Stimulated activated CD4-positive, alpha-beta T cell treated with anti-CD3 and anti-CD28 coated beads, Interleukin-2, amount 100 ng/mL, for 24 hours (primary cell): ENCODE measurements around the gene ENHO.

Experiments
- DNase-seq, 2 donors: peaks; one replicate each; pipeline ENCODE4 v3.0.0-alpha.2; 2020

ENHO gene

DNA sequence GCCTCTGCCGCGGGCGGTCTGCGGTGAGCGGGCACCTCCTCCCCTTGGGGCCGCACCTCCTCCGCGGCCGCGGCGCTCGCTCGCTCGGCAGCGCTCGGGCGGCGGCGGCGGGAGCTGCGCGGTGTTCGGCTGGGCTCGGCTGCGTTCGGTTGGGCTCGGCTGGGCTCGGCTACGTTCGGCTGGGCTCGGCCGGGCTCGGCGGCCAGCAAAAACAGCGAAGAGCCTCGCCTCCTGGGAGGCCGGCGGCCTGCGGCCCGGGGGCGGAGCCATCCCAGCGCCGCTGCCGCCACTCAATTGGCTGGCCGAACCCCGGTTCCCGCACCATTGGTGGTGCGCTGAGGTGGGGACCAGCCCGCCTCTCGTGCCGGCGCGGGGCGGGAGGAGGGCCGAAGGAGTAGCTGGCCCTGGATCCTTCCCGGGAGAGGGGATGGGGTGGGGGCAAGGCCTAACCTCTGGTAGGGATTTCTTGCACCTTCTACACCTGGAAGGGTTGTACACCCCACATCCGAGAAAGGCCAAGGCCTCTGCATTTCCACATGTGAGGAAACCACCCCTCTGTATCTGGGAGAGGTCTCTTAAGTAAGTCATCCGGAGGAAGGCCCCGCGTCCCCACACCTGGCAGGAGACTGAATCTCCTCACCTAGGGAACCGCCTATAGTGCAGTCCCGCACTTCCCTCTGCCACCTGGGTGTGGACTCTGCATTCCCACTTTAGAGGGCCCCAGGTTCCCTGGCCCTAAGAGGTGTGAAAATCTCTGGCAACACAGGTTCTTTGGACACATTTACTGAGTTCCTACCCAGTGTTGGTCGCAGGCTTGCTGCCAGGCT is at the start of gene ENHO:
Gene ENHO, minus strand, starts transcription at position 20 of the 827 bp plus-strand sequence. CDS start 1,295 bp downstream, outside the sequence.
- peak; percentile 91 to 93 for DNase-seq

DNA sequence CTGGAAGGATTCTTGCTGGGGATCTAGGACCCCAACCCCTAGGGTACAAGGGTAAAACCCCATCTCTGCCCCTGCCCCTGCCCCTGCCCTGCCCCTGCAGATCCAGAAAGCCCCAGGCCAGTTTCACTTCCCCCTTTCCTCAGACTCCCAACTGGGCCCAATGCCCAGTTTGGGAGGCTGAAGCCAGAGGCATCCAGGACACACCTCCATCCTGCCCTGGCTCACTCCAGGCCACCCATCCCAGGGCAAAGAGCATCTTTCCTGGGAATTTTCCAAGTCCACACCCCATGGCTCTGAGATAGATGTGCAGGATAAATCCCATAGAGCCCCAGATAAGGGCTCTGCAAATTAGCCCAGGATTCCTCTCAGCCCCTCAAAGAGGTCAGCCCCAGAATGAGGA is 49.3 kb upstream of the ENHO start:
- no peak for DNase-seq

DNA sequence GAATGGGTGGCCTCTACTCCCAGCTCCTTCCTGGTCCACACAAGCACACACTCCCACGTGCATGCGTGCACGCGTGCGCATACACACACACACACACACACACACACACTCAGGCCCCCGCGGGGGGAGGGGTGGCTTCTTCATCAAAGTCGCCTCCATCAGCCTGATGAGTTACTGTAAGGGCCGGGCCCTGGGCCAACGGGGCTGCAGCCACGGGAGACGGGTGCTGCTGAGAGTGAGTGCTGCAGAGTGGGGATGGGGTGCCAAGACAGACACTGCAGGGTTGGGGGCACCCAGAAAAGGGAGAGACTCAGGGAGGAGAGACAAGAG is 48.7 kb upstream of the ENHO start:
- DNase-seq: no peak

DNA sequence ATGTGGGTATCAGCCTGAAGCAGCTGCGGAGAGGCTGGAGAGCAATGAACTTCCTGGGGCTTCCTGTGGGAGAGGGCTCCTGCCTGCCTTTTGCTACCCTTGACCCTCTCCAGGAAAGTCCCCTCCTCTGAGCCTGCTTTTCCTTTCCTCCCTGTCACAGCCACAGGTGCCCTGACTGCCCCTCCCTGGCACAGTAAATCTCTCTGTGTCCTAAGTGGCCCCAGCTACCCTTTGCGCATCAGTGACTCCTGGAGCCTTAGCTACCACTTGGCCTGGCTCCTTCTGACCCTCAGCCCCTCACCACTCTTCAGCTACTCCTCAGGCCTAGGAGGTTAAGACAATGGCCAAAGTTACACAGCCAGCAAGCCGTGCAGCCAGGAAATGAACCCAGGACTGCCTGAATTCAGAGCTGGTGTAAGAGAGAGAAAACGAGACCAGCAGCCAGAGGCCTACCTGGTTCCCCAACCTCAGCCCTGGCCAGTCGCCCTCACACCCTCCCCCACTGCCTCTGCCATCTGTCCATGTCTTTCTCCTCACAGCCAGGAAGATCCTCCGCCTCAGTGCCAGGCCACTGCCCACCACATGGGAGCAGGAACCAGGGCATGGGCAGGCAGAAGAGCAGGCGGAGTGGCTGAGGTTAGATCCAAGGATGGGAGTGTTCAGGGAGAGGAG is 48.2 kb upstream of the ENHO start:
- no peak for DNase-seq

DNA sequence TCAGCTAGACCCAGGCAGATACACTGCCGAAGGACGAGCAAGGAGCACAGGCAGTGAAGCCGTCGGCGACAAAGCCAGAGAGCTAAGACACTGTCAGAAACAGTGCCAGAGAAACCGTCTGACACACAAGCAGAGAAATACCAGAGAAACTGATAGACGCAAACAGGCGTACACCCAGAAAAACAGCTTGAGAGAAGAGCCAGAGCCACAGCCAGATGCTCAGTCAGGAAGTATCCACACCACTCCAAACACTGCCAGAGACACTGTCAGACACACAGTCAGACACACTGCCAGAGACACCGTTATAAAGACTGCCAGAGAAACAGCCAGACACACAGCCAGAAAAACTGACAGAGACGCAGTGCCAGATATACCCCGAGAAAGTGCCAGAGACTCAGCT is 47.6 kb upstream of the ENHO start:
- DNase-seq: no peak

DNA sequence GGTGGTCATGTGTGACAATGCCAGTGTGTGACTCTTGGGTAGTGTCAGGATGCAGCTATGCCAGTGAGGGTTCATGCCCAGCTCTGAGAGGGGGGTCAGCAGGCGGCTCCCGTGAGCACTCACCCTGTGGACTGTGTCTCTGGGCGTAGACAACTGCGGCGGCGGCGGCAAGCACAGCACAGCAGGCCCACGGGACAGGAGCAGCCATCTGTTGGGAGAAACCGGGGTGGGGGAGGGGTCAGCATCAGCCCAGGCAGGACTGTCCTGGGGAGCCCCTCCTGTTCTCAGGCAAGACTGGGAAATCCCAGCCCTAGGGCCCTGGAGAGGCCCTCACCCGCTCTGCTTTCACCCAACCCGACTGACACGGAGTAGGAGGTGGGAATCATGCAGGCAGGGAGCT is 46.0 kb upstream of the ENHO start:
- no peak for DNase-seq

DNA sequence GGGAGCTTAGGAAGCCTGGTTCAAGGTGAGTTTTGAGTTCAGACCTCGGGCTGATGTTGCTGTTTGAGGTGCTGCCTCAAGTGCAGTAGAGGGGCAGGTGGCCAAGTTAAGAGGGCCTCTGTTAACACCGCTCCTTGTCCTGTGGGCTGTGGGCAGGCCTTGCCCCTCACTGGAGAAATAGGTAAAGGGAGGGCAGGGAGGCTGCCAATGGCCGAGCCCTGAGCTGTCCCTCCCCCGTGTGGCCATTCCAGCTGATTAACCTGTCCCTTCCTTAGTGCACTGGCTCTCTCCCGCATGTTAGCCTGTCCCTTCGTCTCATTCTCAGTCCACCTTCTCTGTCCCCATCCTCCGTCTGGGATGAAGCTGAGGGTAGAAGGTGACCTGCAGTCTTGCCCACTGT is 45.3 kb upstream of the ENHO start:
- DNase-seq: no peak

DNA sequence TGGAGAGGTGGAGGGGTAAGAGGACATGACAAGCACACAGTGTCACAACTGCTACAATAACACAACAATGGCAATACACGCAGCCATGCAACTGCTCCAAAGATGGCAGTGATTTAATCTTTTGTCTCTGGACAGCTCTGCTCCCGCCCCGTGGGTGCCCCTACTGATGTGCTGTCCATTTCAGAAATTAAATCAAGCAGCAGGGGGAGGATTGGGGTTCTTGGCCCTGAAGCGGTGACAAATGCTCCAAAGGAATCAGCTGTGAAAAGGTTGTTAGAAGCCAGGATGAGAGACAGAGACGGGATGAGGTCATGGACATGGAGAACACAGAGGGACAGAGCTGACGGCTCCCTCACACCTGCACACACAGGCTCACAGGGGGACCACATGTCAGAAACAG is 44.2 kb upstream of the ENHO start:
- DNase-seq: no peak

DNA sequence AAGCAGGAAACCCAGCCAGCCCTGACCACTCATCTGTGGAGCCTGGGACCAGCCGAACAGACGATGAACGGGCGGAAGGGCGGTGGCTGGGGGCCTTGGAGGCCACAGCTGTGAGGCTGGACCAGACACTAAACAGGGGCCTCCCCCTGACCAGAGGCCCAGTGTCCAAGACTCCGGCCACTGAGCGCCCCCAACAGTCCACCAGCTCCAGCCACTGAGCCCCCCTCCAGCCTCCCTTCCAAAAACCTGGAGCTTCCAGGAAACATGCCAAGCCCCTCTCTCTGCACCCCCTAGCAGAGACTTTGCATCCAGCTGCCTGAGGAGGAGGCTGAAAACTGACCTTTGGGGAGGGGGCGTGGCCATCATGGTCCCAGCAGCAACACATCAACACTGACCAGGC is 43.5 kb upstream of the ENHO start:
- DNase-seq: no peak

DNA sequence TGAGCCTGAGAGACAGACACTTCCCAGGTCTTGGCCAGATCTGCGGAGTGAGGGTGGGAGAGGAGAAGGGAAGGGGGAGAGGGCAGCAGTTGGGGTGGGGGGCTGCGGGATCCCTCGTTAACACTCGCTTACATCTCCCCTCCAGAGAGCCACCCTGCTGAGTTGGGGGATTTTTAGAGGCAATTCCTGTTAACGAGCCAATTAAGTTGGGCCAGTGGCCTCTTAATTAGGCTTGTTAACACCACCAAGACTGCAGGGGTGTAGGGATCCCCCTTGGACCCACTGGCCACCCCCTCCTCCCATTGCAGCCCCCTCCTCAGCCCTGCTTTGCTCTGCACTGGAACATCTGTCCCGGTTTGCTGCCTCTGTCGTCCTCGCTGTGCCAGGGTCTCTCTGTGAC is 43.1 kb upstream of the ENHO start:
- no peak for DNase-seq

DNA sequence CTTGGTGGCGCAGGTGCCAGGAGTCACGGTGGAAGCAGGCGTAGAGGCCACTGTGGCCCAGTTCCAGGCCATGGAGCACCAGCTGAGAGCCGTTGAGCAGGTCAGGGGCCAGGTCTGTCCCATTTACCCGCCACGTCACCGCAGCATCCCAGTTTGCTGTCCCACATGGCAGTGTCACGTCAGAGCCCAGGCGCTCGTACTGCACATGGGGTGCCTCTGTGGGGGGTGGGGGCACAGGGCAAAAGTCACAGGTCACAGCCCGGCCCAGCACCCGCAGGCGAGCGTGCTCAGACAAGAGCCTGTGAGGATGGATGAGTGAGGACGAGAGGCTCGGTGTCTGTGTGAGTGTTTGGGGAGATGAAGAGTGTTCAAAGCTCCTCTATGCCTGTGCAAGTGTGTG is 41.8 kb upstream of the ENHO start:
- no peak for DNase-seq

DNA sequence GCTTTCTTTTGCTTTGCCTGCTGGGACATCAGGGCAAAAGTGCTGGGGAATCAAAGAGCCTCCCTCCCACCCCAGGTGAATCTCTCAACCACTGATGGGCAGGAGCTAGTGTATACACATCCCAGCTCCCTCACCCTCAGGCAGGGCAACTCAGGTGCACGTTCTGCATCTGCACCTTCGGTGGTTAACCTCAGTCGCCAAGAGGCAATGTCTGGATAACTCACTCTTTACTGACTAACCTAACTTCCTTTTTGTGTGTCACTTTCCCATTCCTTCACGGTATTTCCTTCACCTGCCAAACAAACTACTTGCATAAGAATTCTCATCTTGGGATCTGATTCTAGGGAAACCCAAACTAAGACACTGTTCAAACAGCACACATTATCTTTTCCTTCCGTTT is 40.5 kb upstream of the ENHO start:
- DNase-seq: no peak

DNA sequence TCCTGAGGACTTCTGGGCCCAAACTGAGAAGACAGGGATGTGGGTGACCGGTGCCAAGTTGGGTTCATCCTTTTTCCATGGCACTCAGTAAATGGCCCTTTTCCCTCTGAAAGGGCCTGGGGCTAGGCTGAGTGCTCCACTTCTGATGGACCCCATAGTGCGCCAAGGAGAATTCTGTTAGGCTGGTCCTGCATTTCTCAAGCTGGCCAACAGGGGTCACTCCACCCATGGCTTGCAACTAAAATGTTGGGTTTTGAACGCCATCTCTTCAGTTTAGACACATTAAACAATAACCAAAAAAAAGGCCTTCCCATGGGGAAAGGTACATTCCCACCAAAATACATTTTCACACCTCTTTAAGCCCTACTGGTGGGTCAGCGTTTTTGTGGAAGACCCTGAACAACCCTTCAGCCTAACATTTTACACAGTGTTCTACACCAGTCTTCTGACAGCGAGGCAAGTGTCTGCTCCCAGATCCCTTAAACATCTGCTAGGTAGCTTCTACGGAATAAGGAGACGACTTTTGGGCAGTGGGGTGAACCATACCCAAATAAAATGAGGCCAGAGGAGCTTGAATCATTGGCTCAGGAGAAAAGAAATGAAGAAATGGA is 39.5 kb upstream of the ENHO start:
- peak in 1 of 2 donors; percentile 62 for DNase-seq

DNA sequence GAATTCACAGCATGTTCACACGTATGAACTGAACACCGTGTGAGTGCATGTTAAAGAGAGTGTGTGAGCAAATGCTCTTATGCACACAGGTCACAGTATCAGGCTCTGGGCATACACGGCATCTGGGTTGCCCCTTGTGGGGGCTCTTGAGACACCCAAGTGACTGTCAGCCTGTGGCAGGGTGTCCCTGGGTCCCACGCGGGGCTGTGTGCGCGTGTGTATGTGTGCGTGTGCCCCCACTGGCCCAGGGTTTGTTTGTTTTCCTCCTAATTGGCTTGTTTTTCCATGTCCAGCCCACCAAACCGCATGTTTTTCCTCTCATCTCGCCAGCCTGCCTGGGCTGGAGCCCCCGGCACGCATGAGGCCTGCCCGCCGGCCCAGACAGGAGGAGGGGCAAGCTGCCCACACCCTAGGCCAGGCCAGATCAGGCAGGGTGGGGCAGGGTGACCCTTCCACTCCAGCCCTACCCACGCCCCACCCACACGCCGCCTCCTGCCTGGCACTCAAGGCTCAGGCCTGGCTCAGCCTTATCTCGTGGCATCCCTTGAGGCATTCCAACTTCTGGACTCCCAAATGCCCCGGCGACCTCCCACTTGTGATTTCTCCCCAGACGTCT is 37.9 kb upstream of the ENHO start:
- DNase-seq: no peak

DNA sequence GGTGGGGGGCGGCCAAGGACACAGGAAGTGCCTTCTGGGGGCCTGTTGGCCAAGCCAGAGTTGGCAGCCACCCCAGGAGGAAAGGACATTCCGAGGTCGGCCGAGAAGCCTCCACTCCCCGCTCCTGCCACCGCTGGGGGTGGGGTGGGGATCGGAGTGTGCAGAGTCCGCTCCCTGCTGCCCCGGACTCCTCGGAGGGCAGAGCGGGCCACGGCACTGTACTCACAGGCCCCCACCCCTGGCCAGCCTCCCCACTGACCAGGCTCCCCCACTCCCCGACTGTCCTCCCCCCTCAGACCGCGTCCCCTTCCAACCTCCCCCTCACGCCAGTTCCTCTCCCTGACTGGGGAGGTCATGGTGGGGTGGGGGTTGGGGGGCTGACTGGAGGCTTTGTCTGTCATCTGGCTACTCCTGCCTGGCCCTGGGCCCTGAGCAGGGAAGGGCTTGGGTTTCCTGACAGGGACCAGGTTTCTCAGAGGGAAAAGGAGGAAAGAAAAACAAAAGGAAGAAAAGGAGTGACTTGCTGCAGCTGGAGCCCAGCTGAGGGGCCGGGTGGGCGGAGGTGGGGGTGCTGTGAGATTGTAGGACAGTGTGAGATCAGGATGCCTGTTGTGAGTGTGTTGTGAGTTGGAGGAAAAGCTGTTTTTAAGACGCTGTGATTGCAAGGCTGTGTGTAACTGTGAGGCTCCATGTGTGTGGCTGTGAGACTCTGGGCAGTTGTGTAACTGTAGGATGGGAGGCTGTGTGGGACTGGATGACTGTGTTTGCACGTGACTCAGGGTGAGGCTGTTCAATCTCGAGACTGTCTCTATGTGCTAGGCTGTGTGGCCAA is 37.0 kb upstream of the ENHO start:
- DNase-seq: no peak

DNA sequence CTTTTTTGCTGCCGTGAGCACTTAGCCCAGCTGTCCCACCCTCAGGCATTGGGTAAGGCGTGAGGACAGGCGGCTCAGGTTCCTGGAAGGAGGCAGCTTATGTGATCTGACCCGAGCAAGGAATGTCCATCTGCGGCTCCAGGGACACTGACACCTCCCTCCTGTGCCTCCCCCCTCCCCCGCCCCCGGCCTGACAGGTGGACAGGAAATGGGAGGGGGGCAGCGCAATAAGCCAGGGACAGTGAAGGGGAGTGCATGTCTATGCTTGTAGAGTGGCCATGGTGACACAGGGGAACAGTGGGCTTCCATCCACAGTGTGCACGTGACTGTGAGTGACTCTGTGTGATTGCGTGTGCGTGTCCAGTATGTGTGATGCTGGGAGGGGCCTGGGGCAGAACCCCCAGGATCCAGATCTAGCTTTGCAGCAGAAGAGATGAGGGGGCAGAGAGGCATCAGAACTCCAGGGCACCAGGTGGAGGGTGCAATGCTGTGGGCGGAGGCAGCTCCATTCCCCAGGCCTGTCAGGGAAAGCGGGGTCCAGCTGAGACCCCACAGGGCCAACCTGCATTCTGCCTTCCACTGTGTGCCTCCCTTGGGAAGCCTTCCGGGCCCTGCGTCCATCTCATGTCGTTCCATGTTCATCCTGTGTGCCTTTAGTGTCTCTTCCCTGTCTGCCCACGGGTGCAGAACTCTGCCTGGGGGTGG is 36.3 kb upstream of the ENHO start:
- no peak for DNase-seq

DNA sequence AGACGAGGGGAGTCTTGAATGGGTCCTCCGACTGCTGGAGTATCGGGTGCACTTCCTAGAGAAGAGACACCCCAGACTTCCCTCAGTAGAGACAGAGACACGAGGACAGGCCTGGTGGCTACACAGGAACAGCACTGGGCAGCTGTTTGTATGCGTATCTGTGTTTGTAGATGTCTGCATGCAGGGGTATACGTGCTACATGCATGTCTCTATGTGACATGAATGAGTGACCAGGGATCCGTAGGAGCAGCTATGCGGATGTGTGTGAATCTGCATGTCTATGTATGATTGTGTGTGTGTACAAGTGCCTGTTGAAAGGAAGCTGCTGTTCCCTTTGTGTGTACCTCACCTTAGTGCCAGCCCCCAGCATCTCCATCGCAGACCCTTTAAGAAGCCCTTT is 35.6 kb upstream of the ENHO start:
- no peak for DNase-seq

DNA sequence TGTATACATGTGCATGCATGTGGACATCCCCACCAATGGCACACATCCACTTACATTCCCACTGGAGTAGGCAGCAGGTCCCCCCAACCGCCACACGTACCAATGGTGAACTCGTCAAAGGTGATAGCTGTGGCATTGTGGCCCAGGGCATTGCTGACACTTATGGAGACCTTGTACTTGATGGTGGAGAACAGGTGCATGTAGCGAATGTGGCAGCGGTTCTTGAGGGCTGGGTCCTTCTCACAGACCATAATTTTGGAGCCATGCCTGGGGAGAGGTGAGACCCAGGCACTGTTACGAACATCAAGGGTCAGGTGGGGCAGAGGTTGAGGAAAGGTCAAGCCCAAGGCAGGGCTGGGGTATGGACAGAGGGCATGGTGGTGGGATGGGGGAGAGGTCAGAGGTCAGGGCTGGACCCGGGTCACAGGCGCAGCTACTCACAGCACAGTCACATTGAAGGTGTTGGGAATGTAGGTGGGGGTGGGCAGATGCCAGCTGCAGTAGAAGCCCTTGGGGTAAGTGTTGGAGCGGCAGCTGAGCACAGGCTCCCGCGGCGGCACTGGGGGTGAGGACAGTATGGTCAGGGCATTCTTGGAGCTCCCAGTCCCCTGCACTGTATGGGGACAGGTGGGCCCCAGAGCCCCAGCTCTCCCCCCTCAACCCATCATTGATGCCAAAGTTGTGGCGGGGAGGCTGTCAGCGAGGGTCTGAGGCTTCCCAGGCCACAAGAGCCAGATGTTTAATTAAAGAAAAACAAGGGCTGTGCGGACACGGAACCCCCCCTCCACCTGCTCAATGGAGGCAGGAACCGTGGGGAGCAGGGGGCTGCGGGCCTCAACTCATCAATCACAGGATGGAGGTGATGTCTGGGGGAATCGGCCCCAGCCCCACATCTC is 34.9 kb upstream of the ENHO start:
- no peak for DNase-seq

DNA sequence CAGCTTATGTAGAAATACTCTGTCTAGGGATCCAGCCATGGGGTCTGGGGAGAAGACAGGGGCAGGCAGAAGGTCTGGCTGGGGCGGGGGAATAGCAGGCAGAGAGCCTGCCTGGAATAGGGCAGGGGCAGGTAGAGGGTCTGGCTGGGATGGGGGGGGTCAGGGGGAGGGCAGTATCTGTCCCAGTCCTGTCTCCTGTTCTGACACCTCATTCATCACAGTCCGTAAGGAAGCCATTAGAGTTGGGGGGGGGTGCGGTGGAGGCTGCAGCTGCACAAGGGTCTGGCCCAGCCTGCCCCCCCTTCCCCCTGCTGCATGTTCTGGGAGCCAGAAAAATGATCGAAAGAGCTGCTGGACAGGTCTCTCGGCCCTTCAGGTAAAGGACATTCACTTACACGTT is 34.2 kb upstream of the ENHO start:
- DNase-seq: no peak

DNA sequence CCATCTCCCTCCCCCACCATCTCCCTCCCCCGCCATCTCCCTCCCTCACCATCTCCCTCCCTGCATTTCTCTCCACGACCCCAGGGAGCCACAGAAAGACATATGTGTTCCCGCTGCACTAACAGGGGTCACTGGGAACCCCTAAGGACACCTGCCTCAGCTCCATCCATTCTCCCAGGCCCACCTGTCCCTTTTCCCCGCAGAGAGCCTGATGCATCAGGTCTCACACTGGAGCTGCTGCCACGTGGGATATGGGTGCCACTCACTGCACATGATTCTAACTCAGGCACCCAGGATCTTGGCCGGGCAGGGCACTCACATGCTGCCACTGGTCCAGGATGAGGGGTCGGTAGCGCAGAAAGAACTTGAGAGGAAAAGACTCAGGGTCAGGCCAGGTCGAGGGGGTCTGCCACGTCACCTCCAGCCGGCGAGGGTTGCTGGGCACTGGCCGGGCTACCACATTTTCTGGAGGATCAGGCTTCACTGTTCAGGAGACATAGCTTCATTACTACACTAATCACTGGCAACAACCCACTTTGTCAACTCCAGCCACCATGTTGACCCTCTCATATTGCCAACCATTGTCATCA is 33.2 kb upstream of the ENHO start:
- DNase-seq: no peak

DNA sequence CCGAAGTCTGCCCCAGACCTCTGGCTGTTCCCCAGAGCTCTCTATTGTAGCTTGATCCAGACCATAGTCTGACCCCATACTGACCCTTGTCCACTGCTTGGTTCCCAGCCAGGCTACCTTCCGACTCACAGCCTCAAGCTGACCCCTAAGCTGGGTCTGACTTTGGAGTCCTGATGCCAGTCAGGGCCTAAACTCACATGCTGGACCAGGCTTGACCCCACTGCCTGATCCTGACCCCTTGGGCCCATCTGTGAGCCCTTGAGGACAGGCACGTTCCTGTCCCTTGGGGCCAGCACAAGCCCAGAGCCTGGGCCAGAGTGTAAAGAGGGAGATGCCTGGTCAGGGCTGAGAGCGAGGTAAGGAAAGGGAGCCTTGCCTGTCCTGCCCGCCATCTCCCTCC is 32.7 kb upstream of the ENHO start:
- no peak for DNase-seq
